ENCODE results near the gene AHDC1.
"Not testable (repeated sequence)": the region's sequence is repeated elsewhere in the genome, so short reads cannot be mapped to it uniquely, and the experiment has no call there.

AHDC1 gene, protein sequence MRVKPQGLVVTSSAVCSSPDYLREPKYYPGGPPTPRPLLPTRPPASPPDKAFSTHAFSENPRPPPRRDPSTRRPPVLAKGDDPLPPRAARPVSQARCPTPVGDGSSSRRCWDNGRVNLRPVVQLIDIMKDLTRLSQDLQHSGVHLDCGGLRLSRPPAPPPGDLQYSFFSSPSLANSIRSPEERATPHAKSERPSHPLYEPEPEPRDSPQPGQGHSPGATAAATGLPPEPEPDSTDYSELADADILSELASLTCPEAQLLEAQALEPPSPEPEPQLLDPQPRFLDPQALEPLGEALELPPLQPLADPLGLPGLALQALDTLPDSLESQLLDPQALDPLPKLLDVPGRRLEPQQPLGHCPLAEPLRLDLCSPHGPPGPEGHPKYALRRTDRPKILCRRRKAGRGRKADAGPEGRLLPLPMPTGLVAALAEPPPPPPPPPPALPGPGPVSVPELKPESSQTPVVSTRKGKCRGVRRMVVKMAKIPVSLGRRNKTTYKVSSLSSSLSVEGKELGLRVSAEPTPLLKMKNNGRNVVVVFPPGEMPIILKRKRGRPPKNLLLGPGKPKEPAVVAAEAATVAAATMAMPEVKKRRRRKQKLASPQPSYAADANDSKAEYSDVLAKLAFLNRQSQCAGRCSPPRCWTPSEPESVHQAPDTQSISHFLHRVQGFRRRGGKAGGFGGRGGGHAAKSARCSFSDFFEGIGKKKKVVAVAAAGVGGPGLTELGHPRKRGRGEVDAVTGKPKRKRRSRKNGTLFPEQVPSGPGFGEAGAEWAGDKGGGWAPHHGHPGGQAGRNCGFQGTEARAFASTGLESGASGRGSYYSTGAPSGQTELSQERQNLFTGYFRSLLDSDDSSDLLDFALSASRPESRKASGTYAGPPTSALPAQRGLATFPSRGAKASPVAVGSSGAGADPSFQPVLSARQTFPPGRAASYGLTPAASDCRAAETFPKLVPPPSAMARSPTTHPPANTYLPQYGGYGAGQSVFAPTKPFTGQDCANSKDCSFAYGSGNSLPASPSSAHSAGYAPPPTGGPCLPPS (N-terminal part only)

DNA sequence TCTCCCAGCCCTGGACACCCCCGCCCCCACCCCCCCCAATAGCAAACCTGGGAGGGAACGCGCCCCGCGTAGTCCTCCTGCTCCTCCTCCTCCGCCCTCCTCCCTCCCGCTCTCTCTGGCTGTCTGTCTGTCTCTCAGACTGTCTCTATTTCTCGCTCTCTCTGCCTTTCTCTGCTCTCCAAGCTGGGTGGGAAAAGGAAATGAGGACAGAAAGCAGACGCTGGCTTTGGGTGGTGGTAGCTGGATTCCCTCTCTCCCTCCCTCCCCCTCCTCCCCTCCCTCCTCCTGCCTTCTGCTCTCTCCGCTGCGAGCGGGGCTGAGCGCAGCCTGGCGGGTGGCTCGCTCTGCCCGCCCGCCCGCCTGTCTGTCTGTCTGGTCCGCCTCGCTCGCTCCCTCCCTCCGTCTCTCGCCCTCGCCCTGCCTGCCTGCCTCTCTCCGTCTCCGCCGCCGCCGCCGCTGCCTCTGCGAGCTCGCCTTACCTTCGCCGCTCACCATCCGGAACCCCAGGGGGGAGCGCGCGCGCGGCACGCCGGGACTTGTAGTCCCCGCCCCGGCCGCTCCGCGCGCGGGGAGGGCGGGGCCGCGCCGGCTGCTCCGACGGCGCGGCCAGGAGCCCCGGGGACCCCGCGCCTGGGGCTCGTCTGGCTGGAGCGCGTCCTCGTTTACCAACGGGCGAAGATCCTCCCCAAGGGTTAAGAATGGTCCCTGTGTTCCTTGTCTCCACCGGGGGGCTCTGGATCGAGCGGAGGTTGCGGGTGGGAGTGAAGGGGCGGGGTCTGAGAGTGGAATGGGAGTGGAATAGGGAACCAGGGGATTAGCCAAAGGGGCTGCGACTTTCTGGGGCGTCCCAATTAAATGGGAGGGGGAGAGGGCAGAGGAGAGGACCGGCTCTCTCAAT is at the start of gene AHDC1:
Gene AHDC1, minus strand, starts transcription at position 464 of the 898 bp plus-strand sequence. CDS start 52,029 bp downstream, outside the sequence.
- peak; percentile 75 to 83 for DNase-seq

DNA sequence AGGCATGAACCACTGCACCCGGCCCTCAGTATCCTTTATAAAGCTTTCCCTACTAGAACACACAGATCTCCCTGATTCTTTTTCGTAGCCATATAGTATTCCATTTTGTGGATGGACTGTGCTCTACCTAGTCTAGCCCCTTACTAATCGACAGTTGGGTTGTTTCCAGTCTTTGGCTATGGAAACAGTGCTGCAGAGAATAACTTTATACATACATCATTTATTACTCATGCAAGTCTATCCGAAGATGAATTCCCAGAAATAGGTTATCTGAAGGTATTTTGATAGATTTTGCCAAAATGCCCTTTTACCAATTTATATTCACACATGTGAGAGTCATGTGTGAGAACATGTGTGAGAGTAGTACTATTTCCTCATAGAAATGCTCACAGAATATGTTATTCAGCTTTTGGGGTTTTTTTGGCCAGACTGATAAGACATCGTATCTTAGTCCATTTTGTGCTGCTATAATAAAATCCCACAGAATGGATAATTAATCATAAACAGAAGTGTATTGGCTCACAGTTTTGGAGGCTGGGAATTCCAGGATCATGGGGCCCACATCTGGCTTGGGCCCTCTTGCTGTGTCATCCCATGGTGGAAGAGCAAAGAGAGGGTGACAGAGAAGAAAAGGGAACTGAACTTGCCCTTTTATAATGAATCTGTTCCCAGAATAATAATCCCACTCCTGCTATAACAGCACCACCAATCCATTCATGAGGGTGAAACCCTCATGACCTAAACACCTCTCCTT is 48.3 kb upstream of the AHDC1 start:
- no peak for DNase-seq

DNA sequence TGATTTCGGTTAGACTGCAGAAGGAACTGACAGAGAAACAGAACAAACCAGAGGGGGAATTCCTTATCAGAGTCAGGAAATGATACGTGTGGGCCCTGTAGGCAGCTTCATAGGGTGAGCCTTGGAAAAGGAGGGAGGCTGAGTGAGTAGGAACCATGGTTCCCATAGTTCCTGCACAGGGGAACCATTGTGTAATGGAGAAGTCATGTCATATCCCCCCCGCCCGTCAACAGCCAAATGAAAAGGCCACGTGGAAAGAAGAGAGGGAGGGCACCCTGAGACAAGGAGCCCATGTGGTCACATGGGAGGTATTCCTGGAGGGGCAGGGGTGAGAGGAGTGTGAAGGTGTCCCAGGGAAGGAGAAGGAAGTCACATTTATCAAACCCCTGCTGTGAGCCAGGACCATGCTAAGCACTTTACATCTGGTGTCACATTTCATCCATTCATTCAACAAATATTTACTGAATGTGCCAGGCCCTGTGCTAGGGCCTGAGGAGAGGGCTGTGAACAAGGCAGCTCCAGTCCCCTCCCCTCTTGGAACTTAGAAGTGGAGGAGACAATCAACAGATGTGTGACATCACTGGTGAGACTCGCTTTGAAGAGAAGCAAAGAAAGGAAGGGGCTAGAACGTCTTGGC is 46.7 kb upstream of the AHDC1 start:
- no peak for DNase-seq

DNA sequence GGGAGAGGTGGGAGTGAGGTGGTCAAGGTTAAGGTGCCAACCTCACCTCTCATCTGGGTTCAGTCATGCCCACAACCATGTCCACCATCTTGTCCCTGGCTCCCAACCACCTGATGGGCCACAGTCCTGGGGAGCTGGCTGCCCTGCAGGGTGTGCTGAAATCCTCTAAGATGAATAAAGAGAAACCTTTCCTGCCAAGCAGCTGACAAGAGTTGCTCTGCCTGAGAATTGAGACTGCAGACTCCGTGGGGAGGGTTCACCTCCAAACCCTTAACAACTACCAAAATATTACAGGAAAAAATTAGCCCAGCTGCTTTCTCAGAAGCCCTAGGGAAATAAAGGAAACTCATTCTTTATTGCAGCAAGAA is 46.2 kb upstream of the AHDC1 start:
- DNase-seq: no peak

DNA sequence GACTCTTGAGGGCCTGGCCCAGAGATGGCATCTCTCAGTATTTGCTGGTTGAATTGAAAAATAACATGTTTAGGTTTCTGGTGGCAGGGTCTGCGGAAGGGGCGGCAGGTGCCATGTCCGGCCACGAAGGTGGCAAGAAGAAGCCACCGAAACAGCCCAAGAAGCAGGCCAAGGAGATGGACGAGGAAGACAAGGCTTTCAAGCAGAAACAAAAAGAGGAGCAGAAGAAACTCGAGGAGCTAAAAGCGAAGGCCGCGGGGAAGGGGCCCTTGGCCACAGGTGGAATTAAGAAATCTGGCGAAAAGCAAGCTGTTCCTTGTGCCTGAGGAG is 45.3 kb upstream of the AHDC1 start:
- no peak for DNase-seq

DNA sequence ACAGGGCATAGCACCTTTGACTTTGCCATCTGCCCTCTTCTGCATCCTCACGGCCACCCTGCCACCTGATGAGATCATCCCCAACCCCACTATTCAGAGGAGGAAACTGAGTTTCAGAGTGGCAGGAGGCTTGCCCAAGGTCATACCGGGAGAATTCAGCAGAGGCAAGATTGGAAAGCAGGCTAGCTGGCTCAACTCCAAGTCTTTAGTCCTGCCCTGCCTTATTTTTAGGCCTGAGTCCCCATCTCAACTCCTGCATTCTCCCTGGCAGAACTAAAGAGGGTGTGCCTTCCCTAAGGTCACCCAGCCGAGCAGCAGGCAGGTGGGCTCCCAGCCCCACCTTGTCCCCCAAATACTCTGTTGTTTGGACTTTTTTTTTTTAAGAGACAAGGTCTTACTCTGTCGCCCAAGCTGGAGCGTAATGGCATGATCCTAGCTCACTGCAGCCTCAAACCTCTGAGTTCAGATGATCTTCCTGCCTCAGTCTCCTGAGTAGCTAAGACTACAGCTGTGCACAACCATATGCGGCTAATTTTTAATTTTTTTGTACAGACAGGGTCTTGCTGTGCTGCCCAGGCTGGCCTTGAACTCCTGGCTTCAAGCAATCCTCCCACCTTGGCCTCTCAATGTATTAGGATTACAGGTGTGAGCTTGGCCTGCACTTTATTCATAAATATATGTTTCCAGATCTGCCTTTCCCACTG is 44.8 kb upstream of the AHDC1 start:
- DNase-seq: no peak

DNA sequence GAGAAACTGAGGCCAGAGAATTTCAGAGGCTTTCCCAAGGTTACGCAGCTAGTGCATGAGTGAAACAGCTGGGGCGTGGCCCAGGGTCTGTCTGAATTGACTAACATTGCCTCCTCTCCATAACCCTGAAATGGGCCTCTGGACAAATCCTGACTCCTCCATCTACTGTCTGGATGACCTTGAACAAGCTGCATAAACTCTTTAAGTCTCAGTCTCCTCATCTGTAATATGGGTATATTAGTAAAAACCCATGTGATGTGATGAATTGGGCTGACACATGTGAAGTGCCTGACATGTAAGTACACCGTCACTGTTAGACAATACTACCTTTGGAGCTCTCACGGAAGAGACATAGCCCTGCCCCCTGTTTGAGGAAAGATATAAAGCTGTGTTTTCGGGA is 43.4 kb upstream of the AHDC1 start:
- no peak for DNase-seq

DNA sequence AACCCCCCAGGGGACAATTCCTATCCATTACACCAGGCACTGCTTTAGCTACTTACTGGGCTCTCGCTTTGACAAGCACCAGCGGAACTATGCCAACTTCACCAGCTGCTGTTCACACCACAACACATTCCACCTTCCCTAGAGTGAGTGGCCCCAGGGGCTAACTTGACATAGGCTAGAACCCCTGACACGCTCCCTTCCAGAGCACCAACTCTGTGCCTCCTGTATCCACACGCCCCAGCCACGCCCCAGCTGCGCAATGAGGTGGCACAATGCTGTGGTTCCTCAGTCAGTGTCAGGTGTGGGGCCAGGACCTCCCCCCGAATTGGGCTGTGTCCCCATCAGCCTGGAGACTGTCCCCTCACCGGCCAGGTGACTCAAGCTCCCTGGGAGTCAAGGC is 42.7 kb upstream of the AHDC1 start:
- no peak for DNase-seq

DNA sequence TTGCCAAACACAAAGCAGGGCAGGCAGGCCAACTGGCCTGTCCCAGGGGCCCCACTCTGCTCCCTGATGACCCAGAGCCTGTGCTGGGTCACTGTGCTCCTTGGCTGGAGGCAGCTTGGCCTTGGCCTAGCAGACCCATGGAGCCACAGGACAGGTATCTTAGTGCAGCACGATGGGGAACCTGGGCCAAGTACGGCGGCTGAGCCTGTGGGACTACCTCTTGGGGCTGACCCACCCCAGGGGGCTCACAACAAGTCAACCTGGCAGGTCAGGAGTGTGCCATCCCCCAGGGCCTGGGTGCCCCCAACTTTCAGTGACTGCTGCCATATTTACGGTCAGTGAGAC is 41.1 kb upstream of the AHDC1 start:
- no peak for DNase-seq

DNA sequence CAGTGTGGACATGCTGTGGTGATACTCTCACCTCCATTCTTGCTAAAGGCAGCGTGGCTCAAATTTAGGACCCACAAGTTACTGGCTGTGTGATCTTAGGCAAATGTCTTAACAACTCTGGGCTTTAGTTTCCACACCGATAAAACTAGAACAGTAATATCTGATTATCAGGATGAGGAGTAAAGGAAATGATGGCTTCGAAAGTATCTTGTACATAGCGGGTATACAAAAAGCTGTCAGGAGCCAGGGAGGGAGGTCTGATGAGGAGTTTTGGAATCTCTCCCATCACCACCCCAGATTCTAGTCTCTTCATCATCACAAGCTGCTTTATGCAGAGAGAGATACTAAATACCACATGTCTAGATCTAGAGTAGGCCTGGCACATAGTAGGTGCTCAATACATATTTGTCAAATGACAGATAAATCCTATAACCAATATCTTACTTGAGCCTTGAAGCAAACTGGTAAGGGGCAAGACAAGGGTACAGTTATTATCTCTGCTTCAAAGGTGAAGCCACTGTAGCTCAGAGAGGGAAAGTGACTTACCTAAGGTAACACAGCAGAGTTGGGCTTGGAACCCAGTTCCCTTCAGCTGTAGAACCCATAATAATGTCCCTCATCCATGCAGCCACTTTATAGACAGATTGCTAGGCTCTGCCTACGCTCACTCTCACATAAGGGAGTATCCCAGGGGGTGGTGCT is 40.6 kb upstream of the AHDC1 start:
- DNase-seq: no peak

DNA sequence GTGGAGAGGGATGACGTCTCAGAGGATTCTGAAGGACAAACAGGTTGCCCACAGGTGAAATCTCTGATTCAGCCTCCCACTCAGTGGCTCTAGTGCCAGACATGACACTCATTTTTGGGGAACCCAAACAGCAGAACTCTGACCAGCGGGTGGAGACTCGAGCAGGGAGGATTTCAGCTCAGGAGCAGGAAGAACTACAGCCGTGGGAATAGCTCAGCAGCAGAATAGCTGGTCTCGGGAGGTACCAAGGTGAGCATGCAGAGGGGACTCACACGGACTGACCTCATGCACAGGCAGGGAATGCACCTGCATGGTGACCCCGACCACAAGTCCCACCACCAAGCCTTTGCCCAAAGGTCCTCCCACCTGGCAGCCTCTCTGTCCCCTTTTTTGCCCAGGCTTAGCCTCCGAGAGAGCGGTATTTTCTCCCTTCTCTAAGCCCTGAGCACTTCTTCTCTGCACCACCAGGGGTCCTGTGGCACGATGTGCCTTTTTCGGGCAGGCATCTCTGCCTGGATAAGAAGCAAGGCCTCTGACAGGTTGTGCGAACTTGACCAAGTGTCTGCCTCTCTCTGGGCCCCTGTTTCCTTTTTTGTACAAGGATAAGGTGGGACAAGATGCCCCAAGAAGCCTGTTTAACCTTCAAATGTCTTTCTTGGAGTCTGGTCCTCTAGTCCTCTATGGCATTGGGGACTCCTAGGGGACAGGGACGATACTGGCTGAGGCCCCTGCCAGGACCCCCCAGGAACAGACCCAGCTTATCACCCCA is 39.8 kb upstream of the AHDC1 start:
- peak in 1 of 2 experiments; percentile 63 for DNase-seq

DNA sequence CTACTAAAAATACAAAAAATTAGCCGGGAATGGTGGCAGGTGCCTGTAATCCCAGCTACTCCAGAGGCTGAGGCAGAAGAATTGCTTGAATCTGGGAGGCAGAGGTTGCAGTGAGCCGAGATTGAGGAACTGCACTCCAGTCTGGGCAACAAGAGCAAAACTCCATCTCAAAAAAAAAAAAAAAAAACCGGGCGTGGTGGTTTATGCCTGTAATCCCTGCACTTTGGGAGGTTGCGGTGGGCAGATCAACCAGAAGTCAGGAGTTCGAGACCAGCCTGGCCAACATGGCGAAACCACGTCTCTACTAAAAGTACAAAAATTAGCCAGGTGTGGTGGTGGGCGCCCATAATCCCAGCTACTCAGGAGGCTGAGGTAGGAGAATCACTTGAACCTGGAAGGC is 36.6 kb upstream of the AHDC1 start:
- DNase-seq: not testable (repeated sequence)

DNA sequence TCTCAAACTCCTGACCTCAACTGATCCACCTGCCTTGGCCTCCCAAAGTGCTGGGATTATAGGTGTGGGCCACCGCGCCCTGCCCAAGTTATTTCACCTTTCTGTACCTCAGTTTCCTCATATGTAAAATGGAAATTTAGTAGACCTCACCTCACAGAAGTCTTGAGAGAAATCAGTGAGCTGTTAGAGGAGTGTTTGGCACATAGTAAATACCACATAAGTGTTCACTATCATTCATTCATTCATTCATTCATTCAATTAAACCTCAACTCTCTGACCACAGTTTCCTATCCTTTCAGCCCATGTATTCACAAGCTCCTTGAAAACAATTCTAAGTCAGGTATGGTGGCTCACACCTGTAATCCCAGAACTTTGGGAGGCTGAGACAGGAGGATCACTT is 34.9 kb upstream of the AHDC1 start:
- DNase-seq: no peak

DNA sequence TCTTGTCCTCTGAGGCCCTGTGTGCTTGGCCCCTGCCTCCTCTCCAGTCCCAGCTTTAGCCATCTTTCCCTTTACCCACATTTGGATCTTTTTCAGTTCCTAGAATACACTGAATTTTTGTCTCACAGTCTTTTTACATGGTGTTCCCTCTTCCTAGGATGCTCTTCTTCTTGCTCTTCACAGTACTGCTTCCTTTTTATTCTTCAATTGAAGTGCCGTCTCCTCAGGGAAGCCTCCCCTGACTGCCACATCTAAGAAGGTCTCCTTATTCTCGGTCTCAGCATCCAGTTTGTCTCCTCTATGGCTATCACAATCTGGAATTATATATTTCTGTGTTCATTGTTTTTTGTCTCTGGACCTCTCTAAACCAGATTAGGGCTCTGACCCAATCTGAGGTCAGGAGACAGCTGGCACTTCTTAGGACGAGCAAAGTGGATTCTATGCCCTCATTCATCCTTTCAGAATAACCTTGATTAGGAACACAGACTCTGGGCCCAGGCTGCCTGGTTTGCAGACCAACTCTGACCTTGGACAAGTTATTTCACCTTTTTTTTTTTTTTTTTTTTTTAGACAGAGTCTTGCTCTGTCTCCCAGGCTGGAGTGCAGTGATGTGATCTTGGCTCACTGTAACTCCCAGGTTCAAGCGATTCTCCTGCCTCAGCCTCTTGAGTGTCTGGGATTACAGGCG is 34.2 kb upstream of the AHDC1 start:
- peak in 1 of 2 experiments; percentile 15 for DNase-seq

DNA sequence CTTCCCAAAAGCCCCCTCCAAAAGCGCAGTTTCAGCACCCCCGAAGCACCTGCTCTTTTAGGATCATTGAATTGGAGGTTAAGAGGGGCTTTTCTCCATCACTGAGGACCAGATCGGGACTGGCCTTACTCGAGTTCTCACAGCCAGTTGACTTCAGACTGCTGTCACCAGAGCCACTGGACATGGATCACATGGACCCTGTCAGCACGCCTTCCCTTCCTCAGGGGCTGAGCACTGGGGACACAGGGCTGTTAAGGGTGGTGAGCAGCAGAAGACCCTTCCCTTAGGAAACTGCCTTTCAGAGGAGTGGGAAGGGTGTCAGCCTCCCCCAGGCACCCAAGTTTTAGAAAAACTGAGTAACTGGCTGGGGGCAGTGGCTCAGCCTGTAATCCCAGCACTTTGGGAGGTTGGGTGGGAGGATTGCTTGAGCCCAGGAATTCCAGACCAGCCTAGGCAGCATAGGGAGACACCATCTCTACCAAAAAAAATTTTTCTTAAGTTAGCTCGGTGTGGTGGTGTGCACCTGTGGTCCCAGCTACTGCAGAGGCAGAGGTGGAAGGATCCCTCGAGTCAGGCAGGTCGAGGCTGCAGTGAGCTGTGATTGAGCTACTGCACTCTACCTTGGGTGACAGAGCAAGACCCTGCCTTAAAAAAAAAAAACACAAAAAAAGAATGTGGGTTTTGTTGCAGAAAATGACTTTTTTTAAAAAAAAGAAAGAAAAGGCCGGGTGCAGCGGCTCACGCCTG is 31.6 kb upstream of the AHDC1 start:
- no peak for DNase-seq

DNA sequence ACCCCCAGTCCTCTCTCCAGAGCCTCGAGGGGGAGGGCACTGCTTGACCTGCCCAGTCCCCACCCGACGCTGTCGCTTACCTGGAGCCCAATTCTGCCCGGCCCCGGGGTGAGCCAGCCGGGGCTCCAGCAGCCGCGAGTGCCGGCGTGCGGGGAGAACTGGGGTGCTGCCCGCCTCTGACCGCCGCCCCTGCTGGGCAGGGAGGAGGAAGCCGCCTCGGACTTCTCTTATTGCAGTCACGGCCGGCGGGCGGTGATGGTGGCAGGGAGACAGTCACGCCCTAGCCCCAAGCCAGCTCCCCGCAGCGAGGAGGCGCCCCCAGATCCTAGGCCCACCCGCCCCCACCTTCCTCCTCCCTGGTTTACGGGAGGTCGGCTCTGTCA is 31.0 kb upstream of the AHDC1 start, which contains the start of gene FGR:
Gene FGR, minus strand, starts transcription at position 201 of the 383 bp plus-strand sequence. CDS start 11,269 bp downstream, outside the sequence.
- no peak for DNase-seq

DNA sequence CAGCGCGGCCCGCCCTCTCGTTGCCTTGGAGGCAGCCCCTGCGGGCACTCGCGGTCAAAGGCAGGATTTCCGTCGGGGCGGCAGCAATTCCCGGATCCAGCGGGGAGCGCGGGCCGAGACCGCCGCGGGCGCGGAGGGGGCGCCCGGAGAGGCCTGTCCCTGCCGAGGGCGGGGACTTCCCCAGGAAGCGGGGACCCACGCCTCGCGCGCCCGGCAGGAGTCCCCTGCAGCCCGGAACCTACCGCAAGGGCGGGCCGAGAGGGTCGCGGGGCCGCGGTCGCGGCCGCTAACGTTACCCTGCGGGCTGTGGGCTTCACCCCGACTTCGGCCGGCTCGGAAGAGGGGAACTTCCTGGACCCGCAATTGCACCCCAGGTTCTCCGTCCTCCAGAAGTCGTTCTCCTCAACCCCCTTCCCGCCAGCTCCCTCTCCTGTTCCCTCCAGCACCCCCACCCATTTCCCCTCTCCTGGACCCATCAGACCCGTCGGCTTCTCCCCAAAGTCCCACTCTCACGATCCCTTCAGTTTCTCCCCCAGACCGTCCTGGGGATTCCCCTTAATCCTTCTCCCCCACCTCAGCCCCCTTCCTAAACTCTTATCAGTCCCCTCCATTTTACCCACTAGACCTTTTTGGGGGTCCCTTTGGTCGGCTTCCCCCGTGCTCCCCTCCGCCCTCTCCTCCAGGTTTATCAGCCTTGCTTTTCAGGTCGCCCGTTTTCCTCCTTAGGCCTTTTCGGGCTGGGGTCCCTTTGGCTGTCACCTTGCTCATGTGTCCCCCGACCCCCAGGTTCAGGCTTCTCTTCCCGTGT is 30.4 kb upstream of the AHDC1 start:
- DNase-seq: no peak
